GM12891 (cell line): ENCODE measurements around the gene TRIO.

Experiments
- PAX5 ChIP-seq: IDR thresholded peaks from 2 replicates; pipeline ENCODE4 v1.6.1; 2011; ENCODE audit warnings: low read length, moderate library complexity, mild to moderate bottlenecking; ENCODE audit not compliant: insufficient read depth, severe bottlenecking
- POLR2A ChIP-seq: IDR thresholded peaks from 2 replicates; pipeline ENCODE4 v1.6.1; 2011; ENCODE audit warnings: low read depth, low read length, control low read depth
- POLR2AphosphoS5 ChIP-seq: IDR thresholded peaks from 2 replicates; pipeline ENCODE4 v1.6.1; 2011; ENCODE audit warnings: low read depth, low read length, control low read depth
- POU2F2 ChIP-seq: IDR thresholded peaks from 2 replicates; pipeline ENCODE4 v1.6.1; 2011; ENCODE audit warnings: low read depth, mild to moderate bottlenecking, control low read depth, low read length, moderate library complexity
- SPI1 ChIP-seq: IDR thresholded peaks from 2 replicates; pipeline ENCODE4 v1.6.1; 2011; ENCODE audit warnings: low read depth, low read length, control low read depth
- TAF1 ChIP-seq: IDR thresholded peaks from 2 replicates; pipeline ENCODE4 v1.6.1; 2011; ENCODE audit warnings: low read depth, low read length, control low read depth

DNA sequence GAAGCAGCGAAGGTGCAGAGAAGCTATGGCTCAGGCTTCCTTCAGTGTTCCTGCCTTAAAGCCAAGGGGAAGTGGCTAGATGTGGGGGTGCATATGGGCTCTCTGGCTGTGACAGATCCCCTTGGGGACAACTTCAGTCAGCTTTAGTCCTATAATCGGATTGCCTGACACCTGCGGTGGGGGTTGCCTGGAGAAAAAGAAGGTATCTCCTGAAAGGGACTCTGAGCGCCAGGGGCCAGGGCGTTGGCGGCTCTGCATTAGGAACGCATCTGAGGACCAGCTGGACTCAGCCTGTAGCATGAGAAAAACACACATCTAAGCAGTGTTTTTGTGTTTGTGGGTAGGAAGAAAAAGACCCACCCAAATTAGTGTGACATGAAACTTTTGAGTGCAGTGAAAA is 354.2 kb downstream of the TRIO start:
- no peak for TF ChIP-seq POU2F2
- no peak for TF ChIP-seq POLR2AphosphoS5
- TF ChIP-seq POLR2A, result no peak
- no peak for TF ChIP-seq TAF1
- TF ChIP-seq PAX5, result no peak
- no peak for TF ChIP-seq SPI1
